IMR-90 (cell line): ENCODE measurements around the gene EVX1. TPM values are rescaled to one million over a fixed set of nuclear protein-coding genes. Genes with fewer than 3 reads are reported as not detected.

Source experiments
- ATAC-seq: fragments of 200-7000 bp; cut with Tn5 transposase; 2 replicates; pipeline ENCODE4 v1.9.1; 2020; ENCODE audit warnings: low read depth, mild to moderate bottlenecking, moderate library complexity
- BruUV-seq: library from RNA; stranded (reverse); fragments of 400-500 nt; replicated peaks from 2 replicates; lab custom pipeline; 2021; lab: Mats Ljungman, UMichigan
- CTCF ChIA-PET: fragments of 300-600 bp; formaldehyde crosslinking; extraction: SDS; loops from one replicate; lab custom pipeline; 2021; ENCODE audit warnings: antibody characterized with exemption; lab: Yijun Ruan, JAX
- POLR2A ChIA-PET: fragments of 300-600 bp; sonication (Branson Sonifier 250); formaldehyde crosslinking; loops from one replicate; lab custom pipeline; 2022; ENCODE audit warnings: antibody characterized with exemption; ENCODE audit not compliant: unreplicated experiment; lab: Charles Lee
- DNase-seq: peaks from one replicate; pipeline ENCODE4 v3.0.0; 2013
- H2AFZ ChIP-seq: replicated peaks from 2 replicates; pipeline ENCODE3; 2013; ENCODE audit warnings: low read length, mild to moderate bottlenecking; ENCODE audit not compliant: poor library complexity
- H2AK5ac ChIP-seq: 2 replicates; pipeline ENCODE4 v1.6.1; 2013; ENCODE audit warnings: low read depth, low read length, inconsistent platforms
- H2AK9ac ChIP-seq: replicated peaks from 2 replicates; pipeline ENCODE3; 2013; ENCODE audit warnings: mild to moderate bottlenecking, low read depth, low read length, moderate library complexity; ENCODE audit not compliant: poor library complexity
- H2BK120ac ChIP-seq: 2 replicates; pipeline ENCODE4 v1.6.1; 2013; ENCODE audit warnings: low read depth, low read length, inconsistent platforms
- H2BK15ac ChIP-seq: 3 replicates; pipeline ENCODE4 v1.6.1; 2013; ENCODE audit warnings: low read depth, low read length, inconsistent platforms
- H2BK20ac ChIP-seq: 2 replicates; pipeline ENCODE4 v1.6.1; 2013; ENCODE audit warnings: low read depth, mild to moderate bottlenecking, inconsistent platforms, low read length, moderate library complexity
- H2BK5ac ChIP-seq: 2 replicates; pipeline ENCODE4 v1.6.1; 2013; ENCODE audit warnings: mild to moderate bottlenecking, low read depth, low read length, inconsistent platforms; ENCODE audit not compliant: poor library complexity, severe bottlenecking
- H3K14ac ChIP-seq: replicated peaks from 2 replicates; pipeline ENCODE4 v1.6.1; 2013; ENCODE audit warnings: low read depth, low read length, inconsistent platforms
- H3K18ac ChIP-seq: 2 replicates; pipeline ENCODE4 v1.6.1; 2013; ENCODE audit warnings: low read depth, low read length, control low read depth
- H3K23ac ChIP-seq: 2 replicates; pipeline ENCODE4 v1.6.1; 2013; ENCODE audit warnings: low read depth, low read length, inconsistent platforms
- H3K27ac ChIP-seq: 2 replicates; pipeline ENCODE4 v1.5.1; 2013; ENCODE audit warnings: mild to moderate bottlenecking, control low read depth, low read length; ENCODE audit not compliant: insufficient read depth
- H3K27me3 ChIP-seq: 2 replicates; pipeline ENCODE4 v1.6.1; 2013; ENCODE audit warnings: low read length; ENCODE audit not compliant: control insufficient read depth, insufficient read depth
- H3K36me3 ChIP-seq: 2 replicates; pipeline ENCODE4 v1.6.1; 2013; ENCODE audit warnings: low read length, mixed read lengths; ENCODE audit not compliant: control insufficient read depth, insufficient read depth
- H3K4ac ChIP-seq: 2 replicates; pipeline ENCODE4 v1.6.1; 2013; ENCODE audit warnings: low read depth, low read length, inconsistent platforms
- H3K4me1 ChIP-seq: 2 replicates; pipeline ENCODE4 v1.6.1; 2013; ENCODE audit warnings: low read length, mixed read lengths; ENCODE audit not compliant: control insufficient read depth, insufficient read depth
- H3K4me2 ChIP-seq: 2 replicates; pipeline ENCODE4 v1.6.1; 2013; ENCODE audit warnings: low read depth, mild to moderate bottlenecking, control low read depth, low read length, moderate library complexity
- H3K4me3 ChIP-seq: 2 replicates; pipeline ENCODE4 v1.5.1; 2013; ENCODE audit warnings: low read depth, mild to moderate bottlenecking, control low read depth, low read length, moderate library complexity; ENCODE audit not compliant: insufficient read depth
- H3K56ac ChIP-seq: 2 replicates; pipeline ENCODE4 v1.6.1; 2013; ENCODE audit warnings: low read length, inconsistent platforms; ENCODE audit not compliant: insufficient read depth; ENCODE audit errors: extremely low read depth
- H3K79me1 ChIP-seq, 2 experiments: 2 replicates each; pipeline ENCODE4 v1.6.1; 2013; ENCODE audit warnings: low read length in 2 of 2, inconsistent platforms in 1 of 2, low read depth in 1 of 2
- H3K9ac ChIP-seq: 2 replicates; pipeline ENCODE4 v1.6.1; 2013; ENCODE audit warnings: low read depth, low read length, control low read depth
- H3K9me1 ChIP-seq: 2 replicates; pipeline ENCODE4 v1.6.1; 2013; ENCODE audit warnings: low read length, inconsistent platforms; ENCODE audit not compliant: insufficient read depth
- H3K9me3 ChIP-seq: 2 replicates; pipeline ENCODE4 v1.6.1; 2013; ENCODE audit warnings: low read length; ENCODE audit not compliant: control insufficient read depth, insufficient read depth
- H4K20me1 ChIP-seq: 2 replicates; pipeline ENCODE4 v1.6.1; 2013; ENCODE audit warnings: low read length, inconsistent platforms; ENCODE audit not compliant: insufficient read depth
- H4K5ac ChIP-seq: 2 replicates; pipeline ENCODE4 v1.6.1; 2013; ENCODE audit warnings: mild to moderate bottlenecking, low read depth, low read length, control low read depth
- H4K8ac ChIP-seq, 2 experiments: 2 replicates each; pipeline ENCODE4 v1.6.1; 2013; ENCODE audit warnings: low read depth in 2 of 2, low read length in 2 of 2, control low read depth in 1 of 2, inconsistent platforms in 1 of 2
- H4K91ac ChIP-seq: 2 replicates; pipeline ENCODE4 v1.6.1; 2013; ENCODE audit warnings: low read depth, low read length, inconsistent platforms; ENCODE audit not compliant: insufficient read depth
- MAZ ChIP-seq: IDR thresholded peaks from 2 replicates; pipeline ENCODE4 v1.6.1; 2012; ENCODE audit warnings: low read depth, mild to moderate bottlenecking, low read length, improper control_type of control experiment, moderate library complexity, borderline replicate concordance
- MXI1 ChIP-seq: IDR thresholded peaks from 2 replicates; pipeline ENCODE4 v1.6.1; 2012; ENCODE audit warnings: low read depth, mild to moderate bottlenecking, low read length, moderate library complexity, borderline replicate concordance
- WGBS, 2 experiments: methylation state at CpG; one replicate each; pipeline versions ENCODE4 v1.1.5 to v1.1.7; 2013; ENCODE audit warnings: missing lambda C conversion rate in 2 of 2; ENCODE audit not compliant: insufficient read length in 1 of 2; ENCODE audit errors: extremely low coverage in 2 of 2; 5-methylcytosine and 5-hydroxymethylcytosine counted together
- dilution Hi-C: fragments of 300-500 bp; cut with HindIII; formaldehyde crosslinking; loops from one replicate; pipeline ENCODE4 v1.14.3; 2018; ENCODE audit warnings: low sequenced_read_pairs; ENCODE audit not compliant: unreplicated experiment
- in situ Hi-C: fragments of 300-500 bp; cut with MboI; formaldehyde crosslinking; loops from 3 replicates; pipeline ENCODE4 v1.14.3; 2019; ENCODE audit warnings: low sequenced_read_pairs, inconsistent platforms, mixed read lengths
- intact Hi-C: fragments of 100-400 bp; cut with micrococcal nuclease; formaldehyde crosslinking; loops from 2 replicates; pipeline ENCODE4 v1.10.0; 2022
- polyA plus RNA-seq, 3 experiments: library from polyadenylated mRNA; depleted of rRNA; stranded (reverse); fragments of >200 nt; gene quantifications; 2 replicates each; pipeline ENCODE4 v1.2.3, GENCODE V29; 2012; ENCODE audit warnings: low replicate concordance in 1 of 3
- total RNA-seq: library from RNA; depleted of rRNA; stranded (reverse); fragments of >200 nt; gene quantifications from 2 replicates; pipeline ENCODE4 v1.2.3, GENCODE V29; 2012

Gene EVX1
- total and polyA plus RNA-seq, 2 of the 4 experiments (the other 2 are of a cell fraction) = not detected

DNA sequence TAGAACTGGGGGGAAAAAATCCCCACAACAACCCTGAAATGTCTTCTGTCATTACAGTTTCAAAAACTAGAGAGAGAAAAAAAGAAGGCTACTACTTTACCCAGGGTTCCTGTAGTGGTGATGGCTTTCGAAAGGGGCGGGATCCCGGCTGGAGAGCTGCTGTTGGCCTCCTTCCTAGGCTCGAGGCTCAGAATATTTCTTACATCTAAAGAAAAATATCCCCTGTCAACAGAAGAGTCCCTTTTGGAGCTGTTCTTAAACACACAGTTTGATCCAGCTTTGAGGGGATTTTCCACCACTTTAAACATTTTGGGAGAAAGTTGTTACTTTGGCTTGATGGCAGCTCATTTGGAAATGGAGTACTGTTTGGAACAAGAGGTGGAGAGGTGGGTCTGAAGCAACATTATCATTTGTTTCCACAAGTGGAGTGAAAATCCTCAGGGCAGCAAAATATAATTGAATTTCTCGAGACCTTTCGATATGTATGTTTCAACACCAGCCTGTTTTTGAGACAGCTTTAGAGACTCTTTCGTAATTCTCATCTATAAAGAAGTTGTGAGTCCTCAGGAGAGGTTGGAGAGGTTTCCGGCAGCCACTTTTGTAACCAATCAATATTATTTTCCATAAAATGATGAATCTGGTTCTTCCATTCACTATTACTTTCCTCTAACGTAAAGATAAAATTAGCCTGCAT, 47.8 kb upstream of the EVX1 start:
- intact Hi-C loops (loop anchor here (5.0 to 10.0 kb wide), 7 partner anchors 467 to 1910 kb away; partner anchors contain the start of genes HIBADH and TAX1BP1), in situ Hi-C loops (loop anchor here (5.0 to 10.0 kb wide), 2 partner anchors 727 to 880 kb away; no protein-coding TSS in a partner anchor), dilution Hi-C loops (no loop called here)
- no peak overlapping the region for H3K14ac ChIP-seq
- TF ChIP-seq MAZ (no peak), MXI1 (no peak)
- BruUV-seq = no TSS peak
- ChIA-PET CTCF (interaction anchor here (0.6 to 2.2 kb wide), 5 partner anchors 8 to 726 kb away, joined by 3 to 10 read pairs (median 8); no protein-coding TSS in a partner anchor), POLR2A (no interaction called here)
- H3K9ac ChIP-seq = no peak overlapping the region
- no peak overlapping the region for H3K18ac ChIP-seq
- H3K36me3 ChIP-seq = no peaks in the 10 kb centered on the region
- H3K4me3 ChIP-seq = no peak overlapping the region
- no peak overlapping the region for H3K4me2 ChIP-seq
- no peak overlapping the region for H2BK120ac ChIP-seq
- no peaks in the 10 kb centered on the region for H3K9me1 ChIP-seq
- ATAC-seq = no peak
- H3K27ac ChIP-seq = no peak overlapping the region
- no peak for DNase-seq
- no CpG with 5 or more reads among the region's 9 CpGs for WGBS, 2 experiments
- no peak overlapping the region for H2BK20ac ChIP-seq
- no peak overlapping the region for H2BK15ac ChIP-seq
- no peak overlapping the region for H4K8ac ChIP-seq
- no peak overlapping the region for H2AFZ ChIP-seq
- H3K27me3 ChIP-seq = peaks cover 86% of the 10 kb centered on the region
- no peak overlapping the region for H3K56ac ChIP-seq
- no peak overlapping the region for H3K23ac ChIP-seq
- no peak overlapping the region for H2BK5ac ChIP-seq
- H3K9me3 ChIP-seq = peaks cover 7% of the 10 kb centered on the region; the same call in 1 of the 2 replicates
- H4K91ac ChIP-seq = no peak overlapping the region
- no peak overlapping the region for H3K4ac ChIP-seq
- no peak overlapping the region for H4K5ac ChIP-seq
- no peak overlapping the region for H2AK9ac ChIP-seq
- H4K20me1 ChIP-seq = peaks cover 4% of the 10 kb centered on the region; the same call in 1 of the 2 replicates
- H2AK5ac ChIP-seq = no peak overlapping the region
- H3K4me1 ChIP-seq = no peaks in the 10 kb centered on the region
- H3K79me1 ChIP-seq = no peaks in the 10 kb centered on the region
